ENCODE data around the gene ITPKC.
A peak's percentile ranks its signal among the peaks of the same experiment; 100 is the strongest.
"Not testable (repeated sequence)": the region's sequence is repeated elsewhere in the genome, so short reads cannot be mapped to it uniquely, and the experiment has no call there.

ITPKC gene

GRCh38 chr19:40766385-40766784 is 49.5 kb downstream of the ITPKC start:
- DNase-seq (ENCODE audit: low read depth) = not testable (repeated sequence)

DNA sequence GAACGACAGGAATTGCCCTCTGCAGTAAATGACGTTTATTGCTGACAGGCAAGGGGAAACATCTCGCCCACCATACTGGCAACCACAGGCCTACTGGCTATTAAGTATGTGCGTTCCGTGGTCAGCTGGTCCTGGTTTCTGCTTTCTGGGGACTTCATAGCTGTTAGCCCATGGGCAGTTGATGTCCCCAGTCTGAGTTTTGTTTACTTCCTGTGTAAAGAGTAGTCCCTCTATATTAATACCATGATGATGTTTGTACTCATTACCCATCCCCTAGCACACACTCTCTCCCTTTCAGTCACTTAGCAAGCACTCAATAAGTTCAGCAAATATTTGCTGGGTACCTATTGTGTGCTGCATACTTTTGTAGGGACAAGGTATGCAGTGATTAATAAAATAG is 52.0 kb downstream of the ITPKC start:
- no peak for DNase-seq (ENCODE audit: low read depth)

- DNase-seq (ENCODE audit: low read depth) = not testable (repeated sequence)
Measured at GRCh38 chr19:40771101-40771862, 54.4 kb downstream of the ITPKC start.

GRCh38 chr19:40774916-40775631 is 58.2 kb downstream of the ITPKC start, which contains the start of gene MIA:
Gene MIA, plus strand, starts transcription at chr19:40775521. Its CDS starts 22 bp downstream, at chr19:40775543.
- no peak for DNase-seq (ENCODE audit: low read depth)

- DNase-seq (ENCODE audit: low read depth) = no peak
Measured at GRCh38 chr19:40775632-40776022, 58.7 kb downstream of the ITPKC start.

DNA sequence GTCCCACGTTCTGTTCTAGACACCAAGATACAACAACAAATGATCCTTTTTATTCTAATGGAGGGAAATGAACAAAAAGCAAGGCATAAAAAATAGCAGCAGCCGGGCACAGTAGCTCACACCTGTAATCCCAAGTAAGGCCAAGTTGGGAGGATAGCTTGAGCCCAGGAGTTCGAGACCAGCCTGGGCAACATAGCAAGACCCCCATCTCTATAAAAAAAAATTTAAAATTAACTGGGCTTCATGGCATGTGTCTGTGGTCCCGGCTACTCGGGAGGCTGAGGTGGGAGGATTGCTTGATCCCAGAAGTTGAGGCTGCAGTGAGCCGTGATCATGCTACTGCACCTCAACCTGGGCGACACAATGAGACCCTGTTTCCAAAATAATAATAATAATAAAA is 59.5 kb downstream of the ITPKC start:
- DNase-seq (ENCODE audit: low read depth) = no peak

DNA sequence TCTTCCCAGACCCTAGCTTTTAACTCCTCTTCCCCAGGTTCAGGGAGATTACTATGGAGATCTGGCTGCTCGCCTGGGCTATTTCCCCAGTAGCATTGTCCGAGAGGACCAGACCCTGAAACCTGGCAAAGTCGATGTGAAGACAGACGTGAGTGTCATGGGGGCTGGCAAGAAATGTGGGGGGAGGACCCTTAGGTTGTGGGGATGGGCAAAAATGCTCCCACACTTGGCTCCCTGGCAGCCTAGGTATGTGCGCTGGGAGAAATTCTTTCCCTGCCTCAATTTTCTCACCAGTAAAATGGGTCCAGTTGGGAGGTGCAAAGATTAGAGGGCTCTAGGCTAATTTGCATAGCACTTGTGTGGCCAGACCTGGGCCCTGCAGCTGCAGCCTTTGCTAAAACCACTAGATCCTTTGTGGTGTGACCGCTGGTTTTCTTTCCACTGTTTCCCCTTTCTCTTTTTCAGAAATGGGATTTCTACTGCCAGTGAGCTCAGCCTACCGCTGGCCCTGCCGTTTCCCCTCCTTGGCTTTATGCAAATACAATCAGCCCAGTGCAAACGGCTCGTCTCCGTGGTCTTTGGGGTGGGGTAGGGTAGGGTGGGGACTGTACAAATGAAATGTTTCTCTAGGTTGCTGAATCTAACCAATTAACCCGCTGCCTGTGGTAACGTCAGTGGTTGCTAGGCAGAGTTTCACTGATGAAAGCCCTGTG is 60.2 kb downstream of the ITPKC start:
- peak; percentile 67 for DNase-seq (ENCODE audit: low read depth)

- DNase-seq (ENCODE audit: low read depth) = no peak
Measured at GRCh38 chr19:40777645-40777936, 60.7 kb downstream of the ITPKC start.

GRCh38 chr19:40777937-40778705 is 61.2 kb downstream of the ITPKC start, which contains the start of gene RAB4B:
Gene RAB4B, plus strand, starts transcription at chr19:40778247. Its CDS starts 129 bp downstream, at chr19:40778376.
- DNase-seq (ENCODE audit: low read depth) = peak; percentile 93

DNA sequence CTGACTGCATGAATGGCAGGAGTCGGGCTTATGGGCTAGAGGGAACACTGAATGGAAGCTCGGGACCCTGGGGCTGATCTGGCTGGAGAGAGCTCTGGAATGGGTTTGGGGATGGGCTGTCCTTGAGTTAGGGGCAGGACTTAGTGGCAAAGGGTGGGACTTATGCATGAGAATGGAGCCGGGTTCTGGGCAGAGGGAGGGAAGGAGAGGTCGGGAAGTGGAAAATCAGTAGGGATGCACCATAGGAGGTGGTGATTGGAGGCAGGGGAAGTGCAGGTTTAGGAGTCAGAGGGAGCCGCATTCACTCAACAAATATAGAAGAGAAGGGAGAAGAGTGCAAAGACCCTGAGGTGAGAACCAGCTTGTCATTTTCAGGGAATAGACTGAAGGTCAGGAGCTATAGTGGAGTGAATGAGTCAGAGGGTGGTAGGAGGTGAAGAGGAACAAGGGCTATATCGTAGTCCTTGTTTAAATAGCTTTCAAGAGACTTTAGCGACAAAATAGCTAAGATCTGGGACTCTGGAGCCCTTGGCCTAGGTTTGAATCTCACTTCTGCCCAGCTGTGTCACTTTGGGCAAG is 61.9 kb downstream of the ITPKC start:
- no peak for DNase-seq (ENCODE audit: low read depth)

- DNase-seq (ENCODE audit: low read depth) = no peak
Measured at GRCh38 chr19:40780582-40780981, 63.7 kb downstream of the ITPKC start.

DNA sequence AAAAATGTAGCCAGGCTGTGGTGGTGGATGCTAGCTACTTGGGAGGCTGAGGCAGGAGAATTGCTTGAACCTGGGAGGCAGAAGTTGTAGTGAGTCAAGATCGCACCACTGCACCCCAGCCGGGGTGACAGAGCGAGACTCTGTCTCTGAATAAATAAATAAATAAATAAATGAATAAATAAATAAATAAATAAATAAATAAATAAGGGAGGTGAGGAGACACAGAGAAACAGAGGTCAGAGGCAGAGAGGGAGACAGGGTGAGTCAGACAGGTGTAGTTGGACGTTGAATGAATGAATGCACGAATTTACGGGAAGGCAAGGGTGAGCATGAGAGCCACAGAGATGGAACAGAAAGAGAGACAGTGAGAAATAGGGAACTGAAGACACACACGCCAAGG is 64.2 kb downstream of the ITPKC start:
- DNase-seq (ENCODE audit: low read depth) = no peak

DNA sequence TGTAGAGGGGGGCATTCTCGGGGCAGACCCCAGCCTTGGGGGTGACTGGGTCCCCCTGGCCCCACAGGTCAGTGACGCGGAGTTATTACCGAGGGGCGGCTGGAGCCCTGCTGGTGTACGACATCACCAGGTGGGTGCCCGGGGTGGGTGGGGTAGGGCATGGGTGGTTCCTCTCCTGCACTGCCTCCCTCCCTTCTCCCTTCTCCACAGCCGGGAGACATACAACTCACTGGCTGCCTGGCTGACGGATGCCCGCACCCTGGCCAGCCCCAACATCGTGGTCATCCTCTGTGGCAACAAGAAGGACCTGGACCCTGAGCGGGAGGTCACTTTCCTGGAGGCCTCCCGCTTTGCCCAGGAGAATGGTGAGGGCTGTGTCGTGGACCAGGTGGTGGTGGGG is 66.8 kb downstream of the ITPKC start:
- DNase-seq (ENCODE audit: low read depth) = no peak

DNA sequence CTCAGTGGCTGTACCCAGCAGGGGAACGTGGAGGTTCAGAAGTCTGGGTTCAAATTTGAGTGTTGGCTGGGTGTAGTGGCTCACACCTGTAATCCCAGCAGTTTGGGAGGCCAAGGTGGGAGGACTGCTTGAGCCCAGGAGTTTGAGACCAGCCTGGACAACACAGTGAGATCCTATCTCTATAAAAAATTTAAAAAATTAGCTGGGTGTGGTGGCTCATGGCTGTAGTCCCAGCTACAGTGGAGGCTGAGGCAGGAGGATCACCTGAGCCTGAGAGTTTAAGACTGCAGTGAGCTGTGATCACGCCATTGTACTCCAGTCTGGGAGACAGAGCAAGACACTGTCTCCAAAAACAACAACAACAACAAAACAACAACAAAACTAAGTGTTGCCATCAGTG is 67.2 kb downstream of the ITPKC start:
- DNase-seq (ENCODE audit: low read depth) = not testable (repeated sequence)

- no peak for DNase-seq (ENCODE audit: low read depth)
Measured at GRCh38 chr19:40785526-40785925, 68.6 kb downstream of the ITPKC start.

DNA sequence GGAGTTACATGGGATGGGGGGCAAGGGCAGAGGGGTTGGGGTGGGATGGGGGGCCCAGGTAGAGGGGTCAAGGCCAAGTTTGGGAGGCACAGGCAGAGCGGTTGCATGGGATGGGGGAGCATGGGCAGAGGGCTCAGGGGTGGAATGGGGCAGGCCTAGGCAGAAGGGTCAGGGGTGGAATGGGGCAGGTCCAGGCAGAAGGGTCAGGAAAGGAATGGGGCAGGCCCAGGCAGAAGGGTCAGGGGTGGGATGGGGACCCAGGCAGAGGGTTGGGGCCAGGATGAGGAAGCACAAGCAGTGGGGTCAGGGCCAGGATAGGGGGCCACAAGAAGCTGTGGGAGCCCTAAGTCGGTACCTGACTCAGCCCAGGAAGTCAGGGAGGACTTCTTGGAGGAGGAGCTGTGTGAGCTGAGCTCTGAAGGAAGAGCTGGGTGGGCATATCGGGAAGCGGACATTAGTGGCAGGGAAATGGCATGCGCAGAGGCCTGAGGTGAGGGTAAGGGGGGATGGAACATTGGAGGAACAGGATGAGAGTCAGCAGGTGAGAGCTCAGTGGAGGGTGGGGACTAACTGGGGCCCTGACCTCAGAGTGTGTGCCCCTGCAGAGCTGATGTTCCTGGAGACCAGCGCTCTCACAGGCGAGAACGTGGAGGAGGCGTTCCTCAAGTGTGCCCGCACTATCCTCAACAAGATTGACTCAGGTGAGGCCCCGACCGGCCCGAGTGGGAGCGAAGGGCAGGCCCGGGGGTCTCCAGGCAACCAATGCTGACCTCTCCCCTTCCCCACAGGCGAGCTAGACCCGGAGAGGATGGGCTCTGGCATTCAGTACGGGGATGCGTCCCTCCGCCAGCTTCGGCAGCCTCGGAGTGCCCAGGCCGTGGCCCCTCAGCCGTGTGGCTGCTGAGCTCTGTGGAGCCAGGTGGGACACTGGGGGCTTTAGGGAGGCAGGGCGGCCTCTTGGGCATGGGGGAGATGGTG is 69.4 kb downstream of the ITPKC start:
- no peak for DNase-seq (ENCODE audit: low read depth)

All from GM04503 (cell line).